NK-92 (cell line): ENCODE data around the gene TMEM107.
"Not testable (repeated sequence)": the region's sequence is repeated elsewhere in the genome, so short reads cannot be mapped to it uniquely, and the experiment has no call there.

Source experiments
- DNase-seq: peaks from one replicate; lab custom pipeline; 2025; ENCODE audit not compliant: unreplicated experiment; lab: John Stamatoyannopoulos, UW

Gene TMEM107

GRCh38 chr17:8176197-8176940 lies at the start of gene TMEM107:
Gene TMEM107 (minus strand): TSS chr17:8176380. CDS start chr17:8176286, 94 bp downstream.
- no peak for DNase-seq

DNA sequence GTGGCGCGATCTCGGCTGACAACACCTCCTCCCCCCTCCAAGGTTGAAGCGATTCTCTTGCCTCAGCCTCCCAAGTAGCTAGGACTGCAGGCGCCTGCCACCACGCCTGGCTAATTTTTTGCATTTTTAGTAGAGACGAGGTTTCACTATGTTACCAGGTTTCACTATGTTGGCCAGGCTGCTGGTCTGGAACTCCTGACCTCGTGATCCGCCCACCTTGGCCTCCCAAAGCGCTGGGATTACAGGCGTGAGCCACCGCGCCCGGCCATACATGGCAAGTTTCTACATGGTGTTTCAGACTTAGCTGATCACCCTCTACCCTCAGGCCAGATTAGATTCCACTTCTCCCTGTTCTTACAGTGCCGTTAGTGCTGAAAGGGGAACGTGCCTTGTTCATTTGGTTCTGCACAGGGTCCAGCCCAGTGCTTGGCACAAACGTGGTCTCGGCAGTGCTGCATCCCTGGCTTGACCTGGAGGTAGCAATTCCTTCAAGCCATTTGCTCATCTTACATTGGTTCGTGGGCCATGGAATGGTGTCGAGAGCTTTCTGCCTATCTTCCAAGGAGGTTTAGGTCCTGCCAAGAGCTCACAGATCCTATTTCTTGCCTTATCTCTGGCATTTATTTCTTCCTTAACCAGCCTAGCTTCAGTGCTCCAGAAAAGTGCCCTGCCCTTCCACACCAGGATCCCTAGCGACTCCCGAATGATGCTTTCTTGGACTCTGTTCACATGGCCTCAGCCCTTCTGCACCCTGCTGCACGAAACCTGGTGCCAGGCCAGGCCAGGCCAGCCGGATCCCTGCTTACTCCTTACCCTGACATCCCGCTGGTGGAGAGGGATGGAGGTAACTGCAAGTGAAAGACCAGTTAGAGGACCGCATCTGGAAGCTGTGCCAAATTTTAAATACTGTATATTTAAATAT lies 49.0 kb upstream of the TMEM107 start:
- DNase-seq = no peak

DNA sequence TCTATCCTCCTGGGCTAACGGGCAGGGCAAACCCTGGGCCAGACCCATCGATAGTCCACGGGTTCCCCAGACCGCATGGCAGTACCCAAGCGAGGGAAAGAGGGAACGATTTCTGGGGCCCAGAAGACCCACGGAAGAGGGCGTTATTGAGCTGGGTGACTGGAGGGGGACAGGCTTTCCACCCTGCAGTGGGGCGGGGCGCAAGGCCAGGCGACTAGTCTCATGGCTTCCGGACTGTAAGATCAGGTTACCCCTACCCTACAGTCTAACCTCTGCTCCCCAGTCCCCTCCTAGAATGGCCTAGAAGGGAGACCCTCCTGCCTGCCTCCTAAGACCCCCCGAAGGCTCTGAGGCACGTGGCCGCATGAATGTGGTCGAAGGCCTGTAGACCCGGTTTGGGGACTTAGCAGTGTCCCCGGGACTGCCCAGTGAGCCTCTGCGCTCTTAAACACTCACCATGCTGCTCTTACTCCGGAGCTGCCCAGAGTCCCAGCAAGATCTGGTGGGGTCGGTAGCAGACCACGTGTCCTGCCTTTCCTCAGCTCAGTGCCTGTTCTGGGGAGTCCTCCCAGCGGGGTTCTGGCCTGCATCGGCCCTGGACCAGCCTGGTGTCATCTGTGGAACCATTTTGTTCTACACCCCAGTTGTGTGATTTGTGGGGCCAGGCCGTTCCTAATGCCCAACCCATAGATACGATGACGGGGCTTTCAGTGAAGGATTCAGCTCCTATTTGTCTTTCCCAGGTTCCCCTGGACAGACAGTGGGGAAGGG lies 47.4 kb upstream of the TMEM107 start:
- DNase-seq = no peak

DNA sequence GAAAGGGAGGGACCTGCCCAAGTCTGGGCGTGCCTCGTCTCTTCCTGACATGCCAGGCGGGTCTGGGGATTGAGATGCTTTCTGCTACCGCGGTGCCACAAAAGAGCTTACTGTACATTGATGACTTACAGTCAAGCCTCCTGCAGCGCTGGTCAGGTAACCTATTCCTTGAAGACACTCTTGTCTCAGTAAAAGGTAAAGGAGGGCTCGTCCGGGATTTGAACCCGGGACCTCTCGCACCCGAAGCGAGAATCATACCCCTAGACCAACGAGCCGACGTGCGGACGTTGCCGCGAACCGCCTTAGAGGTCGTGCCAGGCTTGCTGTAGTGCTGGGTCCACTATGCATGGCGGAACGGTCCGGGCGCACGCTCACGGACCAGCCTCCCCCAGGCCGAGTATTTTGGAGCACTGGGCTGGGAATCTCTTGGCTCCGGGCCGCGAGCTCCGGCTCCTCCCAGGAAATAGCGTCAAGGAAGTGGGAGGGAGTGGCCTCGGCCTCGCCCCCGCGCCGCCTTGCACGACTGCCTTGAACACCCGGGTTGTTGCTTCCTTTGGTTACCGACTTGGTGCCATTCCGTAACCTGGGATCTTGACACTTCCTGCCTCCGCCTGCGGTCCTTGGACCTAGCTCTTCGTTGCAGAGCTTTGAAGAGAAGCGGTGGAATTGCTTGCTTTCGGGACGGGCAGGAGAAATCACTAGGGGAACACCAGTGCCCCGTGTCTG lies 46.6 kb upstream of the TMEM107 start:
- no peak for DNase-seq

GRCh38 chr17:8222380-8222629 lies 46.1 kb upstream of the TMEM107 start:
- DNase-seq = no peak

DNA sequence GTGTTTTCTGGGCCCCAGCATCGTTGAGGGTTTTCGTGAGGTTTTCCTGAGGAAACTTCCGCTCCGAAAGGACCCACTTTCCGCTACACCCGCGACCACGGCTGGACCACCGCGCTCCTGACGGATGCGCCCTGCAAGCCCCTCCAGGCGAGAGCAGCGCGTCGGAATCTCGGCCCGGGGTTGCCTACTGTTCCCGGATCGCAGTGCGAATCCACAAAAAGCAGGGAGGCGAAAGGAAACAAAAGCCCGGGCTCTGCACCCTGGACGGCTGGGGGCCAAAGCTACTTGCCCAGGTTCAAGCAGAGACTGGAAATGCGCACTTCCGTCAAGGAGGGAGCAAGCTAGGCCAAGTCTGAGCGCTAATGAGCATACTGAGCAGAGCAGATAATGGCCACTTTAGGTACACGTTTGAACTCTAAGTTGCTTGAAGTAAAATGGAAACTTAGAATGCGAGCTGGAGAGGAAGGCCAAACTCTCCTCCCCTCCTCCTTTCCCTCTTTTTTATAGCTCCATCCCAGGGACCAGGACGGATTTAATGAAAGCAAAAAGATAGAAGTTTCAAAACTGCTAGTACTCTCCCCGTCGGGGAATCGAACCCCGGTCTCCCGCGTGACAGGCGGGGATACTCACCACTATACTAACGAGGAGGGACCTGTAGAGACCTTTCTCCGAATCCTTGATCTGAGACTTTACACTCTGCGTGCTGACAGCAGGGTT lies 45.6 kb upstream of the TMEM107 start:
- DNase-seq = no peak

GRCh38 chr17:8220783-8221662 lies 44.8 kb upstream of the TMEM107 start:
- no peak for DNase-seq

GRCh38 chr17:8214000-8214399 lies 37.8 kb upstream of the TMEM107 start:
- not testable (repeated sequence) for DNase-seq

DNA sequence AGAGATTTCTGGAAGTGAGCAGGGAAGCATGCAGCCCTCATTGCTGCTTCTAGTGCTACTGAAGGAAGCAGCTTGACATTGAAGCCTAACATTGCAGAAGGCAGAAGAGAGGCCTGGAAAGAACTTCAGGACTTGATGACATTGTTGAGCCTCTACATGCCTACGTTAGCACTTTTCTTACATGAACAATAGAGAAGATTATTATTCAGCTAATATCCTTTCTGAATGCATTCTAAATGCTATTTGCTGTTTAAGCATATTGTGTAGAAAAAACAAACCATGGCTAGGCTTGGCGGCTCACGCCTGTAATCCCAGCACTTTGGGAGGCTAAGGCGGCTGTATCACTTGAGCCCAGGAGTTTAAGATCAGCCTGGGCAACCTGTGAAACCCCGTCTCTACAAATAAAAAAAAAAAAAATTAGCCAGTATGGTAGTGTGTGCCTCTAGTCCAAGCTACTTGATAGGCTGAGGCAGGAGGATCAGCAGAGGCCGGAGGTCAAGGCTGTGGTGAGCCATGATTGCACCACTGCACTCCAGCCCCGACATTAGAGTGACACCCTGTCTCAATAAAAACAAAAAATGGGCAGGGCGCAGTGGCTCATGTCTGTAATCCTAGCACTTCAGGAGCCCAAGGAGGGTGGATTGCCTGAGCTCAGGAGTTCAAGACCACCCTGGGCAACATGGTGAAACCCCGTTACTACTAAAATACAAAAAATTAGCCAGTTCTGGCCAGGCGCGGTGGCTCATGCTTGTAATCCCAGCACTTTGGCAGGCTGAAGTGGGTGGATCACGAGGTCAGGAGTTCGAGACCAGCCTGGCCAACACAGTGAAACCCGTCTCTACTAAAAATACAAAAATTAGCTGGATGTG lies 36.4 kb upstream of the TMEM107 start:
- DNase-seq = no peak

DNA sequence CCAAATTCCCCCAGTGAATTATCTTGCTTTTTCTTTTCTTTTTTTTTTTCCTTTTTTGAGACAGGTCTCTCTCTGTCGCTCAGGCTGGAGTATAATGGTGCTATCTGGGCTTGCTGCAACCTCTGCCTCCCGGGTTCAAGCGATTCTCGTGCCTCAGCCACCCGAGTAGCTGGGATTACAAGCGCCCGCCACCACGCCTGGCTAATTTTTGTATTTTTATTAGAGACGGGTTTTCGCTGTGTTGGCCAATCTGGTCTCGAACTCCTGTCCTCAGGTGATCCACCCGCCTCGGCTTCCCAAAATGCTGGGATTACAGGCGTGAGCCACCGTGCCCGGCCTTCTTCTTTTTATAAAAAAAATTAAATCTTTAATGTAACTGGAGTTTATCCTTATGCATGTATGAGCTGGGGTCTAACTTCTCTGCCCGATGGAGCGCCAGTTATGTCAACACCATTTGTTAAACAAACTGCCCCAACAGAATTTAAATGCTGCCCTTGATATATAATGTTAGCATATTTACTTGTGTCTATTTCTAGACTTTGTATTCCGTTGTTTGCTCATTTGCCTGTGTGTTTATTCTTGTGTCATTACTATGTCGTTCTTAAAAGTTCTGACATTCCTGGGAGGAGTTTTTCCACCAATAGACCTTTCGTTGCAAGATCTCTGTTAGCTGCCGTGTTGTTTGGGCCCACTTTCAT lies 34.7 kb upstream of the TMEM107 start:
- DNase-seq = no peak

DNA sequence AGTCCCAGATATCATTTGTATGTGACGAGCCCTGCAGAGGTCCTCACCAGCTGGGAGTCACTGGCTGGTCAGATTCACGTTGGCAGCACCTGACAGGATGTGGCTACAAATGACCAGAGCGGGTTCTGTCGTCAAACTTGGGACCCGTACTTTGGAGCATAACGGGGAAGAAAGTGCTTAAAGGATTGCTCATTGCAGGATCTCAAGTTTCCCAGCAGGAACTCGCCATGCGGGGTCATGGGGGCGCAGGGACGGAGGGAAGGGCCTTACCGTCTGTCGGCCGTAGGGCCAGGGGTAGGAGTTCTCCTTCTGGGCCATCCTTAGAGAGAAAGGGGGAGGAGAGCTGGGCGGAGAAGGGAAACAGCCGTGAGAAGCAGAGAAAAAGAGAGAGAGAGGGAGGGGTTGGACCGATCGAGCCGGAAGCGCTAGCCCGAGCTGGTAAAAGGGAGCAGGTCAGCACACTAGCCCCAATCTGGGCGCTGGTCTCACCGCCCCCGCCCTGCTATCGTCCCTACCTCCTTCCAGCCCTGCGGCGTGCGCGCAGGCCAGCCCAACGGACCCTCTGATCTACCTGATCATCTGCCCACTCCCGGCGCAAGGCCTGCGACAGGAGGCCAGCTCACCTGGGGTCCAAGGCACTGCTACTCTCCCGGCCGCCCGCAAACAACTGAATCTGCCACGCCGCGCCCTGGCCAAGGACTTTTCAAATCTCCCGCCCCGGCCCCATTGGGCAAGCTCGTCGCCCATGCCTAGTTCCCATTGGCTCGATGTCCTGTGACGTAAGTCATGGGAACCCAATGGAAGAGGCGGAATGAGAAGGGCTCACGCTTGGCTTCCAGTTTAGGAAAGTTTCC lies 34.0 kb upstream of the TMEM107 start, which contains the start of gene AURKB:
Gene AURKB, minus strand, starts transcription at position 669 of the 854 bp plus-strand sequence. Its CDS starts 351 bp downstream, at position 318.
- DNase-seq = peak; percentile 37

GRCh38 chr17:8206536-8206935 lies 30.4 kb upstream of the TMEM107 start:
- DNase-seq = no peak

DNA sequence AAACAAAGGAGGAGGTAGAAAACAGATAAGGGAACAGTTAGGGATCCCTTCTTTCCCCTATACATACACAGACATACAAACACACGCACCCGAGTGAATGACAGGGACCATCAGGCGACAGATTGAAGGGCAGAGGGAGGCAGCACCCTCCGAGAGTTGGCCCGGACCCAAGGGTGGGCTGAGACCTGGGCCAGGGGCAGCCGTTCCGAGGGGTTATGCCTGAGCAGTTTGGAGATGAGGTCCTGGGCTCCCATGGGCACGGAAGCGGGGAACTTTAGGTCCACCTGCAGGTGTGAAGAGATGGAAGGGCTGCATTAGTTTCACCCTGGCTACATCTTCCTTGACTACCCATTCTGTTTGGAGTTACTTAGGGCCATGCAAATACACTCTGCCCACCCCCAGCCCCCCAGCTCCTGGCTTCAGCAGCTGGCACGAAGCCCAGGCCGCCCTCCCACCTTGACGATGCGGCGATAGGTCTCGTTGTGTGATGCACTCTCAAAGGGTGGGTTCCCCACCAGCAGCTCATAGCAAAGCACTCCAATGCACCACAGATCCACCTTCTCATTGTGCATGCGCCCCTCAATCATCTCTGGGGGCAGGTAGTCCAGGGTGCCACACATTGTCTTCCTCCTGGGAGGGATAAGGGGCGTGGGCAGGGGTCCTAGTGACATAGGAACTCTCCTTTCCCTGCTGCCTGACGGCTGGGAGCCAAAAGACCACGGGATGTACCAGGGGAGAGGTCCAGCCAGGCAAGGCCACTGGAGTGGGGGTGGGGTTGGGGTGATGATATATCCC lies 28.8 kb upstream of the TMEM107 start:
- DNase-seq = no peak

- DNase-seq = no peak
These were observed 16.1 kb upstream of the TMEM107 start for GRCh38 chr17:8192070-8192815.

DNA sequence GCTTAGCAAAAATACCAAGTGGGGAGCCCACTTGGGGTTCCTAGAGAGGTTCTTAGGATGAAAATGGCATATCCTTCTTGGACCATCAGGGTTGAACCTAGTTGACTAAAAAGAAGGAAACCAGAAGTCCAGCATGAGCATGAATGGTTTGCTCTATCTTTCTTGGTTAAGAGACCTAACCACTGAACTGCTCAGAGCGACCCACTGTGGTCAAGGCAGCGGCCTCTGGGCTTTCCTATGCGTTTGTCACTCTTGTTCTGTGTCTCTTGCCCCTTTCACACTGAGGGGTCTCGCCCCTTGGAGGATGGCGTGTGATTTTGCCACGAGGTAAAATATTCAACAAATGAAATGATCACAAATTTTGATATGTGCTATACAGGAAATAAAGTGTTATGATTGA lies 14.3 kb upstream of the TMEM107 start:
- DNase-seq = no peak
